Breast epithelium (tissue), 3 donors: Measurements from ENCODE around the gene ARHGAP27.

Source experiments
- POLR2AphosphoS5 ChIP-seq, 3 donors: sonication (generic); formaldehyde crosslinking; IDR thresholded peaks; one replicate each; pipeline ENCODE4 v1.6.1; 2017; ENCODE audit warnings: antibody characterized with exemption in 3 of 3
- TF ChIP-seq, protein P1 (sequence below), 3 donors: fragments of 450-650 bp; IDR thresholded peaks; one replicate each; pipeline ENCODE4 v1.5.1; 2016 to 2017; ENCODE audit warnings: antibody characterized with exemption in 3 of 3, mild to moderate bottlenecking in 3 of 3, moderate library complexity in 3 of 3

- TF ChIP-seq, protein P1, sequence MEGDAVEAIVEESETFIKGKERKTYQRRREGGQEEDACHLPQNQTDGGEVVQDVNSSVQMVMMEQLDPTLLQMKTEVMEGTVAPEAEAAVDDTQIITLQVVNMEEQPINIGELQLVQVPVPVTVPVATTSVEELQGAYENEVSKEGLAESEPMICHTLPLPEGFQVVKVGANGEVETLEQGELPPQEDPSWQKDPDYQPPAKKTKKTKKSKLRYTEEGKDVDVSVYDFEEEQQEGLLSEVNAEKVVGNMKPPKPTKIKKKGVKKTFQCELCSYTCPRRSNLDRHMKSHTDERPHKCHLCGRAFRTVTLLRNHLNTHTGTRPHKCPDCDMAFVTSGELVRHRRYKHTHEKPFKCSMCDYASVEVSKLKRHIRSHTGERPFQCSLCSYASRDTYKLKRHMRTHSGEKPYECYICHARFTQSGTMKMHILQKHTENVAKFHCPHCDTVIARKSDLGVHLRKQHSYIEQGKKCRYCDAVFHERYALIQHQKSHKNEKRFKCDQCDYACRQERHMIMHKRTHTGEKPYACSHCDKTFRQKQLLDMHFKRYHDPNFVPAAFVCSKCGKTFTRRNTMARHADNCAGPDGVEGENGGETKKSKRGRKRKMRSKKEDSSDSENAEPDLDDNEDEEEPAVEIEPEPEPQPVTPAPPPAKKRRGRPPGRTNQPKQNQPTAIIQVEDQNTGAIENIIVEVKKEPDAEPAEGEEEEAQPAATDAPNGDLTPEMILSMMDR (IDR thresholded peaks at IDR 0.05): no peak
- TF ChIP-seq POLR2AphosphoS5 (IDR thresholded peaks at IDR 0.05): no peak
Measured at GRCh38 chr17:45384047-45384788, 48.5 kb downstream of the ARHGAP27 start.
